T-helper 1 cell treated with Interleukin-12 subunit alpha and Interleukin-12 subunit beta and Interleukin-4 antibody, amounts not matched to agents 30 μg/mL and 1 μg/mL, for 36 hours (primary cell): ENCODE data around the gene TMEM9B.

Experiments used
- H3K27ac Mint-ChIP-seq: one replicate; pipeline ENCODE4 v1.8.0; 2021; ENCODE audit warnings: mild to moderate bottlenecking, mixed read lengths
- H3K27me3 Mint-ChIP-seq: one replicate; pipeline ENCODE4 v1.8.0; 2021; ENCODE audit warnings: low read depth, mixed read lengths
- H3K36me3 Mint-ChIP-seq: one replicate; pipeline ENCODE4 v1.8.0; 2021; ENCODE audit warnings: low read depth, mixed read lengths
- H3K4me1 Mint-ChIP-seq: one replicate; pipeline ENCODE4 v1.8.0; 2021; ENCODE audit warnings: low read depth, mixed read lengths
- H3K4me3 Mint-ChIP-seq: one replicate; pipeline ENCODE4 v1.8.0; 2021; ENCODE audit warnings: mild to moderate bottlenecking, moderate library complexity, mixed read lengths
- H3K9me3 Mint-ChIP-seq: one replicate; pipeline ENCODE4 v1.8.0; 2021; ENCODE audit warnings: mixed read lengths

TMEM9B gene

GRCh38 chr11:8899119-8899753 is 65.0 kb downstream of the TMEM9B start:
- Mint-ChIP-seq H3K4me1 (no peaks in the 10 kb centered on the region), H3K27me3 (peaks cover 13% of the 10 kb centered on the region), H3K36me3 (peaks cover 7% of the 10 kb centered on the region), H3K9me3 (peaks cover 27% of the 10 kb centered on the region), H3K4me3 (no peak overlapping the region), H3K27ac (no peak overlapping the region)
